A549 (cell line): Measurements from ENCODE around the gene PRPS2.

Experiments used
- CEBPB ChIP-seq, 2 experiments: fragments of >200 bp in 1 of 2; sonication (Bioruptor Twin) in 1 of 2; formaldehyde crosslinking in 1 of 2; IDR thresholded peaks; 2 replicates each; pipeline ENCODE4 v1.6.1; 2012 to 2016
- CHD4 ChIP-seq: fragments of 200-600 bp; sonication (generic); IDR thresholded peaks from 2 replicates; pipeline ENCODE4 v1.6.1; 2016; ENCODE audit warnings: antibody characterized with exemption, mild to moderate bottlenecking, borderline replicate concordance
- CTCF ChIP-seq: fragments of >200 bp; sonication (Bioruptor Twin); formaldehyde crosslinking; IDR thresholded peaks from 3 replicates; pipeline ENCODE4 v1.5.1; 2016
- E2F6 ChIP-seq: IDR thresholded peaks from 2 replicates; pipeline ENCODE4 v1.6.1; 2012; ENCODE audit warnings: low read depth, borderline replicate concordance
- FOXS1 ChIP-seq: fragments of 250-450 bp; sonication (Bioruptor Pico); IDR thresholded peaks from 2 replicates; pipeline ENCODE4 v1.5.0; 2020; ENCODE audit warnings: mild to moderate bottlenecking, moderate library complexity
- MAX ChIP-seq: IDR thresholded peaks from 2 replicates; pipeline ENCODE4 v1.6.1; 2012
- MYC ChIP-seq: IDR thresholded peaks from 2 replicates; pipeline ENCODE4 v1.6.1; 2012; ENCODE audit warnings: mild to moderate bottlenecking, inconsistent platforms, low read length, improper control_type of control experiment, borderline replicate concordance
- PHF8 ChIP-seq: fragments of 200-600 bp; sonication (generic); IDR thresholded peaks from 2 replicates; pipeline ENCODE4 v1.6.1; 2016; ENCODE audit warnings: low read depth, mild to moderate bottlenecking, antibody characterized with exemption, moderate library complexity, borderline replicate concordance
- POLR2A ChIP-seq: IDR thresholded peaks from 2 replicates; pipeline ENCODE4 v1.6.1; 2012; ENCODE audit warnings: mild to moderate bottlenecking, low read length
- POLR2AphosphoS2 ChIP-seq: conservative IDR thresholded peaks from 2 replicates; pipeline ENCODE4 v1.6.1; 2012; ENCODE audit warnings: low read length, improper control_type of control experiment, inconsistent platforms
- RAD21 ChIP-seq, 2 experiments: fragments of >200 bp in 1 of 2; sonication (Bioruptor Twin) in 1 of 2; formaldehyde crosslinking in 1 of 2; IDR thresholded peaks in 1 of 2; conservative IDR thresholded peaks in 1 of 2; 2 replicates in 1 of 2; 3 replicates in 1 of 2; pipeline ENCODE4 v1.6.1; 2012 to 2018; ENCODE audit warnings: inconsistent platforms in 1 of 2

- TF ChIP-seq CEBPB (IDR thresholded peaks at IDR 0.05) = no peak
- no peak for TF ChIP-seq MAX
- no peak for TF ChIP-seq CTCF
- no peak for TF ChIP-seq POLR2A
- TF ChIP-seq E2F6 = no peak
- no peak for TF ChIP-seq FOXS1
- no peak for TF ChIP-seq CHD4
- no peak for TF ChIP-seq RAD21 (conservative IDR thresholded peaks at IDR 0.05 in 1 of 2, IDR thresholded peaks at IDR 0.05 in 1 of 2)
- no peak for TF ChIP-seq MYC
- TF ChIP-seq PHF8 = no peak
- no peak for TF ChIP-seq POLR2AphosphoS2
Observed at GRCh38 chrX:12865359-12865758, 74.1 kb downstream of the PRPS2 start.
